ENCODE measurements around the gene SHKBP1.
"Not testable (repeated sequence)": the region's sequence is repeated elsewhere in the genome, so short reads cannot be mapped to it uniquely, and the experiment has no call there.

SHKBP1 gene

DNA sequence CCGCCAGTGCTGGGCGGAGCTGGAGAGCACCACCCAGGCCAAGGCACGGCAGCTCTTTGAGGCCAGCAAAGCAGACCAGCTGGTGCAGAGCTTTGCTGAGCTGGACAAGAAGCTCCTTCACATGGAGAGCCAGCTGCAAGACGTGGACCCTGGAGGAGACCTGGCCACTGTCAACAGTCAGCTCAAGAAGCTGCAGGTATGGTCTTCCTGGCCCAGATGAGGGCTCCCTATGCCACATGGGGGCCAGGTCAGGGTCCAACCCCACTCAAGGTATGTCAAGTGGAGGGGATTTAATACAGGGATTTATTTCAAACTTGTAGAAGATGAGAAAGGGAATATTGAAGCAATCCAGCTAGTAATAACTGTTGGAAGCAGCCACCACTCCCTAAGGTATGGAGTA, 42.5 kb upstream of the SHKBP1 start:
- H3K27ac ChIP-seq, result no peak overlapping the region
- no peak for TF ChIP-seq ZFX (IDR thresholded peaks at IDR 0.05; ENCODE audit: borderline replicate concordance)
- TF ChIP-seq, protein P1, sequence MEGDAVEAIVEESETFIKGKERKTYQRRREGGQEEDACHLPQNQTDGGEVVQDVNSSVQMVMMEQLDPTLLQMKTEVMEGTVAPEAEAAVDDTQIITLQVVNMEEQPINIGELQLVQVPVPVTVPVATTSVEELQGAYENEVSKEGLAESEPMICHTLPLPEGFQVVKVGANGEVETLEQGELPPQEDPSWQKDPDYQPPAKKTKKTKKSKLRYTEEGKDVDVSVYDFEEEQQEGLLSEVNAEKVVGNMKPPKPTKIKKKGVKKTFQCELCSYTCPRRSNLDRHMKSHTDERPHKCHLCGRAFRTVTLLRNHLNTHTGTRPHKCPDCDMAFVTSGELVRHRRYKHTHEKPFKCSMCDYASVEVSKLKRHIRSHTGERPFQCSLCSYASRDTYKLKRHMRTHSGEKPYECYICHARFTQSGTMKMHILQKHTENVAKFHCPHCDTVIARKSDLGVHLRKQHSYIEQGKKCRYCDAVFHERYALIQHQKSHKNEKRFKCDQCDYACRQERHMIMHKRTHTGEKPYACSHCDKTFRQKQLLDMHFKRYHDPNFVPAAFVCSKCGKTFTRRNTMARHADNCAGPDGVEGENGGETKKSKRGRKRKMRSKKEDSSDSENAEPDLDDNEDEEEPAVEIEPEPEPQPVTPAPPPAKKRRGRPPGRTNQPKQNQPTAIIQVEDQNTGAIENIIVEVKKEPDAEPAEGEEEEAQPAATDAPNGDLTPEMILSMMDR (IDR thresholded peaks at IDR 0.05), result no peak

DNA sequence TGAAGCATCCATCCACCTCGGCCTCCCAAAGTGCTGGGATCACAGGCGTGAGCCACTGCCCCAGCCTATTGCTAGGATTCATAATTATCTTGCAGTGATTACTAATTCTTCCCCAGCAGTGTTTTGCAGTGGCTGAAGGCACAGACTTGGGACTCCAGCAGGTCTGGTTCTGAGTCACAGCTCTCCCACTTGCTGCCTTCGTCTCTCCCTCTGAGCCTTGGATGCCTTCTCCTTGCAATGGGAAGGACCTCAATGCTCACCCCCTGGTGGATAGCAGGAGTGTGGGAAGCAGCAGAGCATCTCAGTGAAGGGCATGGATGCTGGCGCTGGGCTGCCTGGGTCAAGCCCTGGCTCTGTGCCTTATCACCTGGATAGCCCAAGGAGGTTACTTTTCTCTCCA, 37.6 kb upstream of the SHKBP1 start:
- no peak for TF ChIP-seq ZFX (IDR thresholded peaks at IDR 0.05; ENCODE audit: borderline replicate concordance)
- TF ChIP-seq, protein P1 (IDR thresholded peaks at IDR 0.05), result no peak
- no peak overlapping the region for H3K27ac ChIP-seq

- H3K27ac ChIP-seq, result no peak overlapping the region
- TF ChIP-seq ZFX (IDR thresholded peaks at IDR 0.05; ENCODE audit: borderline replicate concordance), result no peak
- TF ChIP-seq, protein P1 (IDR thresholded peaks at IDR 0.05), result no peak
Measured at GRCh38 chr19:40542202-40542859, 34.3 kb upstream of the SHKBP1 start.

- H3K27ac ChIP-seq, result no peak overlapping the region
- TF ChIP-seq, protein P1 (IDR thresholded peaks at IDR 0.05), result no peak
- no peak for TF ChIP-seq ZFX (IDR thresholded peaks at IDR 0.05; ENCODE audit: borderline replicate concordance)
Measured at GRCh38 chr19:40543029-40543597, 33.6 kb upstream of the SHKBP1 start.

DNA sequence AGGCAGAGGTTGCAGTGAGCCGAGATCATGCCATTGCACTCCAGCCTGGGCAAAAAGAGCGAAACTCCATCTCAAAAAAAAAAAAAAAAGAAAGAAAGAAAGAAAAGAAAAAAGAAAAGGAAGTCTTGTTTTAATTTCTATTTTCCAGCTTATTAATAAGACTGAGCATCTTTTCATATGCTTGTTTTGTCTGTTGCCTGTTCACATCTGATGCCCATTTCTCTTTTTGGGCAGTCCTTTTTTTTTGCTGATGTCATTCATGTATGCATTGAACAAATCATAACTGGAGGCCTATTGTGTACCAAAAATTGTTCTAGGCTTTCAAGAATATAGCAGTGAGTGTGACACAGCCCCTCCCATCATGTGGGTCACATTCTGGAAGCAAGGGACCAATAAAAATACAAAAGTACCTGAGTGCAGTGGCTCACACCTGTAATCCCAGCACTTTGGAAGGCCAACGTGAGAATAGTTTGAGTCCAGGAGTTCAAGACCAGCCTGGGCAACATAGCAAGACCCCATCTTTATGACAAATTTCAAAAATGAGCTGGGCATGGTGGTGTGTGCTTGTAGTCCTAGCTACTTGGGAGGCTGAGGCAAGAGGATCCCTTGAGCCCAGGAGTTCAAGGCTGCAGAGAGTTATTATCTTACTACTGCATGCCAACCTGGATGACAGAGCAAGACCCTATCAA, 30.4 kb upstream of the SHKBP1 start:
- not testable (repeated sequence) for H3K27ac ChIP-seq

DNA sequence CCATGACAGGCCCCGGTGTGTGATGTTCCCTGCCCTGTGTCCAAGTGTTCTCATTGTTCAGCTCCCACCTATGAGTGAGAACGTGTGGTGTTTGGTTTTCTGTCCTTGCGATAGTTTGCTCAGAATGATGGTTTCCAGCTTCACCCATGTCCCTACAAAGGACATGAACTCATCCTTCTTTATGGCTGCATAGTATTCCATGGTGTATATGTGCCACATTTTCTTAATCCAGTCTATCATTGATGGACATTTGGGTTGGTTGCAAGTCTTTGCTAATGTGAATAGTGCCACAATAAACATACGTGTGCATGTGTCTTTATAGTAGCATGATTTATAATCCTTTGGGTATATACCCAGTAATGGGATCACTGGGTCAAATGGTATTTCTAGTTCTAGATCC, 29.5 kb upstream of the SHKBP1 start:
- H3K27ac ChIP-seq, result not testable (repeated sequence)

- H3K27ac ChIP-seq, result no peak overlapping the region
Measured at GRCh38 chr19:40547836-40548235, 28.8 kb upstream of the SHKBP1 start.

More at GRCh38 chr19:40547836-40548235, 28.8 kb upstream of the SHKBP1 start:
- TF ChIP-seq ZFX (IDR thresholded peaks at IDR 0.05; ENCODE audit: borderline replicate concordance), result no peak
- TF ChIP-seq, protein P1 (IDR thresholded peaks at IDR 0.05), result no peak
